ENCODE results near the gene TBC1D3B.
"Not testable (repeated sequence)": the region's sequence is repeated elsewhere in the genome, so short reads cannot be mapped to it uniquely, and the experiment has no call there.

Gene TBC1D3B

DNA sequence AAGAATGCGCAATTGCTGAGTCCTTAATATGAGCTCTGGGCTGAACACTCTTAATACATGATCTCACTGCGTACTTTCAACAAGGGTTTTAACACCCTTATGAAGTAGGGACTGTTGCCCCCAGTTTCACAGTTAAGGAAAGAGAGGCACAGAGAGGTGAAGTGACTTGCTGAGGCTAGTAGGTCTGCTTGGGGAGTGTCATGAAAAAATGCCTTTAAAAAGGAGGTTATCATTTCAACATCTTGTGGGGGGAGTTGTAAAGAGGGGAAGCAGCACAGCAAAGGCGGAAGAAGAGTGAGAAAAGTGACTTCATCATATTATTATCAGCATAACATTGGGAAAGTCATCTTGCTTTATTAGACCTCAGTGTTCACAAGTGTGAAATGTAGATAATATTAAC lies 36.5 kb upstream of the TBC1D3B start (continued):
- TF ChIP-seq, protein P1, sequence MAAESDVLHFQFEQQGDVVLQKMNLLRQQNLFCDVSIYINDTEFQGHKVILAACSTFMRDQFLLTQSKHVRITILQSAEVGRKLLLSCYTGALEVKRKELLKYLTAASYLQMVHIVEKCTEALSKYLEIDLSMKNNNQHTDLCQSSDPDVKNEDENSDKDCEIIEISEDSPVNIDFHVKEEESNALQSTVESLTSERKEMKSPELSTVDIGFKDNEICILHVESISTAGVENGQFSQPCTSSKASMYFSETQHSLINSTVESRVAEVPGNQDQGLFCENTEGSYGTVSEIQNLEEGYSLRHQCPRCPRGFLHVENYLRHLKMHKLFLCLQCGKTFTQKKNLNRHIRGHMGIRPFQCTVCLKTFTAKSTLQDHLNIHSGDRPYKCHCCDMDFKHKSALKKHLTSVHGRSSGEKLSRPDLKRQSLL (tag by site-specific recombination; IDR thresholded peaks at IDR 0.05): no peak
- no peak for TF ChIP-seq ZNF488 (tag by site-specific recombination; IDR thresholded peaks at IDR 0.05)
- TF ChIP-seq ZFHX2 (tag by site-specific recombination; conservative IDR thresholded peaks at IDR 0.05): no peak
- TF ChIP-seq, protein P2, sequence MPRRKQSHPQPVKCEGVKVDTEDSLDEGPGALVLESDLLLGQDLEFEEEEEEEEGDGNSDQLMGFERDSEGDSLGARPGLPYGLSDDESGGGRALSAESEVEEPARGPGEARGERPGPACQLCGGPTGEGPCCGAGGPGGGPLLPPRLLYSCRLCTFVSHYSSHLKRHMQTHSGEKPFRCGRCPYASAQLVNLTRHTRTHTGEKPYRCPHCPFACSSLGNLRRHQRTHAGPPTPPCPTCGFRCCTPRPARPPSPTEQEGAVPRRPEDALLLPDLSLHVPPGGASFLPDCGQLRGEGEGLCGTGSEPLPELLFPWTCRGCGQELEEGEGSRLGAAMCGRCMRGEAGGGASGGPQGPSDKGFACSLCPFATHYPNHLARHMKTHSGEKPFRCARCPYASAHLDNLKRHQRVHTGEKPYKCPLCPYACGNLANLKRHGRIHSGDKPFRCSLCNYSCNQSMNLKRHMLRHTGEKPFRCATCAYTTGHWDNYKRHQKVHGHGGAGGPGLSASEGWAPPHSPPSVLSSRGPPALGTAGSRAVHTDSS (tag by site-specific recombination; IDR thresholded peaks at IDR 0.05): no peak
- TF ChIP-seq ZFP37 (tag by site-specific recombination; IDR thresholded peaks at IDR 0.05): no peak
- no peak for TF ChIP-seq ZNF426 (tag by site-specific recombination; IDR thresholded peaks at IDR 0.05)
- TF ChIP-seq ZNF146 (tag by site-specific recombination; IDR thresholded peaks at IDR 0.05): no peak

- H3K27ac ChIP-seq (ENCODE audit: extremely low read depth, low read depth, low read length): no peak overlapping the region
- no peaks in the 10 kb centered on the region for H3K4me1 ChIP-seq (ENCODE audit: control insufficient read depth, insufficient read depth, low read length)
- TF ChIP-seq SALL2 (tag by site-specific recombination; IDR thresholded peaks at IDR 0.05; ENCODE audit: borderline replicate concordance) (no peak), ZNF16 (tag by site-specific recombination; IDR thresholded peaks at IDR 0.05; ENCODE audit: low read depth) (no peak), ZNF114 (tag by site-specific recombination; IDR thresholded peaks at IDR 0.05) (no peak), ZNF10 (tag by site-specific recombination; IDR thresholded peaks at IDR 0.05) (no peak), ZNF19 (tag by site-specific recombination; IDR thresholded peaks at IDR 0.05; ENCODE audit: low read depth) (no peak)
- ChIA-PET POLR2A (no interaction called here), CTCF (no interaction called here)
- no peaks in the 10 kb centered on the region for H3K36me3 ChIP-seq (ENCODE audit: control insufficient read depth in 2 of 2, insufficient read depth in 1 of 2, low read length in 2 of 2)
- H3K9me3 ChIP-seq (ENCODE audit: control insufficient read depth, insufficient read depth, low read depth, low read length): no peaks in the 10 kb centered on the region
- H3K4me3 ChIP-seq (ENCODE audit: low read depth, low read length): no peak overlapping the region
These were observed 35.8 kb upstream of the TBC1D3B start for GRCh38 chr17:36212272-36212605.

DNA sequence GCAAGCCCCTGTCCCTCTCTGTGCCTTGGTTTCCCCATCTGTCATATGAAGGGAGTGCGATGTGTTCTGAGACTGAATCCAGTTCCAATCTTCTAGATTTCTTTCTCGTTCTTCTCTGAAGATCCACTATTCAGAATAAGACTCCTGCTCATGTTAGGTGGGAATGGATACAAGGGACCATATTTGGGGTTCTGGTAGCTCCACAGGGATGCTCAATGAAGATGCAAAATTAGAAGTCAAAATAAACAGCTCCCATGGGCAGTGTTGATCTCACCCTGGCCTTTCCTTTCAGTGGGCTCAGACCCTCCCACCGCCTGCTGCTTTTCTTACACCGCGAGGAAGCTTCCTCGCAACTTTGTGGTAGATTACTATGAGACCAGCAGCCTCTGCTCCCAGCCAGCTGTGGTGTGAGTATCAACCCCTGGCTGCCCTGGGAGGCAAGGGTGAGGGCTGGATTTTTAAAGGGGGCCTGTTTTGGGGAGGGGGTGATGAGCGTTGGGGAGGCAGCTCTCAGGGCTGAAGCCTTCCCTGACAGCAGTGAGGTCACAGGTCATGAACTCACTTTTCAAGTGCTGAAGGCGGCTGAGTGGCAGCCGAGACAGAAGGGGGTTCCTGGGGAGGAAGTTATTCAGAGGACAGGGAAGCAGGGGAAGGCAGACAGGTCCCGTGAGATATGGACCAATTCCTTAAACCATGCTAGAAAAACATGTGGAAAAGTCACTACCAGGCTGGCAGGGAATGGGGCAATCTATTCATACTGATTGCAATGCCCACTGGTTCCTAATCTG lies 35.2 kb upstream of the TBC1D3B start:
- H3K4me3 ChIP-seq (ENCODE audit: low read depth, low read length); POLR2A ChIA-PET; H3K4me1 ChIP-seq (ENCODE audit: control insufficient read depth, insufficient read depth, low read length); H3K27ac ChIP-seq (ENCODE audit: extremely low read depth, low read depth, low read length); CTCF ChIA-PET; H3K36me3 ChIP-seq (ENCODE audit: control insufficient read depth in 2 of 2, insufficient read depth in 1 of 2, low read length in 2 of 2); H3K9me3 ChIP-seq (ENCODE audit: control insufficient read depth, insufficient read depth, low read depth, low read length): not testable (repeated sequence)

DNA sequence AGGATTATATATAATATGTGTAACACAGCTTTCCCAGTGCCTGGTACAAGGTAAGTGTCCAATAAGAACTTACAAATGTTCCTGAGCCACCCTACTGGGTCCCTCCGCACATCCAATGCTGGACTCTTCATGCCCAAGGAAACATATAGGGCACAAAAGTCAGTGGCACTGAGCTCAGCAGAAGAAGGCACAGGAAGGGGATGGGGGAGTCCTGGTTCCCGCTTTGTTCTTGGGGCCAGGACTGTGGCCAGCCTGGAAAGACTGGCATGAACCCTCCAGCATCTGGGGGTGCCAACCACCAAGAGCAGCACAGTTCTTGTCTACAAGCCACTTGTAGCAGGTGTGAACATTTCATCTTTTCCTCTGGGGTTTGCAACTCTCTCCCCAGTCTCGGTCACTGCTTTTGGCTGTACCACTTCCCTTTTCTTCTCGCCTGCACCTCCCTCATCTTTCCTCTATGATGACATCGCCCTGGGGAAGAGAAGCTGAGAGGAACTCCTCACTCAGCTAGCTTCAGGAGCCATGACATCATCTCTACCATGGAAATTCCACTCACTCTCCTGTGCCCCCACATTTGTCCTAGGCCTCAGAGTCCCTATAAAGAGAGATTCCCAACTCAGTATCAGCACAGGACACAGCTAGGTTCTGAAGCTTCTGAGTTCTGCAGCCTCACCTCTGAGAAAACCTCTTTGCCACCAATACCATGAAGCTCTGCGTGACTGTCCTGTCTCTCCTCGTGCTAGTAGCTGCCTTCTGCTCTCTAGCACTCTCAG lies 34.2 kb upstream of the TBC1D3B start, which contains the start of gene CCL4L2:
Gene CCL4L2 (plus strand): TSS at position 625 of the 773 bp plus-strand sequence.
- H3K27ac ChIP-seq (ENCODE audit: extremely low read depth, low read depth, low read length); H3K4me3 ChIP-seq (ENCODE audit: low read depth, low read length); H3K4me1 ChIP-seq (ENCODE audit: control insufficient read depth, insufficient read depth, low read length); POLR2A ChIA-PET; CTCF ChIA-PET; H3K9me3 ChIP-seq (ENCODE audit: control insufficient read depth, insufficient read depth, low read depth, low read length); H3K36me3 ChIP-seq (ENCODE audit: control insufficient read depth in 2 of 2, insufficient read depth in 1 of 2, low read length in 2 of 2): not testable (repeated sequence)

Measured in HEK293 (cell line).